Testis (tissue), 3 donors: ENCODE measurements around the gene ARAP2. TPM values are rescaled to one million over a fixed set of nuclear protein-coding genes. Genes with fewer than 3 reads are reported as not detected.

ENCODE experiments used
- DNase-seq: peaks from one replicate; pipeline ENCODE4 v3.0.0-alpha.2; 2019
- H3K27ac ChIP-seq, 2 donors: fragments of 200-600 bp; sonication (generic); one replicate each; pipeline ENCODE4 v1.5.1; 2019
- H3K27me3 ChIP-seq: fragments of 200-600 bp; sonication (generic); one replicate; pipeline ENCODE4 v1.5.1; 2019
- H3K36me3 ChIP-seq: fragments of 200-600 bp; sonication (generic); one replicate; pipeline ENCODE4 v1.5.1; 2017; ENCODE audit warnings: low read depth; ENCODE audit errors: missing control alignments
- H3K4me1 ChIP-seq: fragments of 200-600 bp; sonication (generic); one replicate; pipeline ENCODE4 v1.5.1; 2019
- H3K4me3 ChIP-seq, 2 donors: fragments of 200-600 bp; sonication (generic); one replicate each; pipeline ENCODE4 v1.5.1; 2017 to 2019
- H3K9me3 ChIP-seq: fragments of 200-600 bp; sonication (generic); one replicate; pipeline ENCODE4 v1.5.1; 2017
- POLR2A ChIP-seq: fragments of 450-650 bp; IDR thresholded peaks from one replicate; pipeline ENCODE4 v1.6.1; 2017; ENCODE audit warnings: antibody characterized with exemption, mild to moderate bottlenecking, moderate library complexity
- WGBS, 2 donors: methylation state at CpG; one replicate each; pipeline ENCODE4 v1.1.5; 2018; 5-methylcytosine and 5-hydroxymethylcytosine counted together
- intact Hi-C: fragments of 100-400 bp; cut with DNase I; formaldehyde crosslinking; loops from one replicate; pipeline ENCODE4 v1.15.1; 2023; ENCODE audit warnings: low total_unique reads
- polyA plus RNA-seq: library from polyadenylated mRNA; stranded (reverse); fragments of 350-450 nt; fragmentation: Illumina TruSeq; extraction: RNeasy Lipid Tissue Mini Kit (QIAGEN cat#74804); gene quantifications from one replicate; pipeline ENCODE4 v1.2.3, GENCODE V29; 2014; ENCODE audit warnings: low read depth, low replicate concordance; ENCODE audit not compliant: insufficient read depth
- total RNA-seq, 2 donors: library from RNA; depleted of rRNA; stranded (reverse); fragments of >200 nt; gene quantifications; one replicate each; pipeline ENCODE4 v1.2.3, GENCODE V29; 2016
- TF ChIP-seq, protein P1 (sequence below), 3 experiments: fragments of 450-650 bp in 2 of 3; fragments of 200-600 bp in 1 of 3; sonication (generic) in 1 of 3; IDR thresholded peaks; one replicate each; pipeline ENCODE4 v1.5.1; 2016 to 2019; ENCODE audit warnings: antibody characterized with exemption in 3 of 3, mild to moderate bottlenecking in 2 of 3, moderate library complexity in 1 of 3

ARAP2 gene
- total and polyA plus RNA-seq, 3 donors from 2014 or later = 10.9 to 91.0 (median 81.1) TPM

DNA sequence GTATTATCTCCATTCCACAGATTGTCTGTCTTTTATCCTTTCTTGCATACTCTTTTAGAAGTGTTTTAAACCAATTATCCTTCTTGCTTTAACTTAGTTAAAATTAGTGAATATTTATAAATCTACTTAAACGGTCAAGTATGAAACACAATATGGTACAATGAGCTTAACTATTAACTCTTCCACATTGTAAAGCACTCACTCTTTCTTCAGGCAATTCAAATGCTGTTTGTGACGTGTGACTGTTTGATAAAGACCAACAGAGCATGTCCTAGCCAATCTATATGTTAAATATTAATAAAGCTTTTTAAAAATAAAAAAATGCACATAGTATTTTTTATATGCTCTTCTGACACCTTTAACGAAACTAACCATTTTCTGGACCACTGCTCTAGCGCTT is 192.7 kb downstream of the ARAP2 start:
- TF ChIP-seq, protein P1, sequence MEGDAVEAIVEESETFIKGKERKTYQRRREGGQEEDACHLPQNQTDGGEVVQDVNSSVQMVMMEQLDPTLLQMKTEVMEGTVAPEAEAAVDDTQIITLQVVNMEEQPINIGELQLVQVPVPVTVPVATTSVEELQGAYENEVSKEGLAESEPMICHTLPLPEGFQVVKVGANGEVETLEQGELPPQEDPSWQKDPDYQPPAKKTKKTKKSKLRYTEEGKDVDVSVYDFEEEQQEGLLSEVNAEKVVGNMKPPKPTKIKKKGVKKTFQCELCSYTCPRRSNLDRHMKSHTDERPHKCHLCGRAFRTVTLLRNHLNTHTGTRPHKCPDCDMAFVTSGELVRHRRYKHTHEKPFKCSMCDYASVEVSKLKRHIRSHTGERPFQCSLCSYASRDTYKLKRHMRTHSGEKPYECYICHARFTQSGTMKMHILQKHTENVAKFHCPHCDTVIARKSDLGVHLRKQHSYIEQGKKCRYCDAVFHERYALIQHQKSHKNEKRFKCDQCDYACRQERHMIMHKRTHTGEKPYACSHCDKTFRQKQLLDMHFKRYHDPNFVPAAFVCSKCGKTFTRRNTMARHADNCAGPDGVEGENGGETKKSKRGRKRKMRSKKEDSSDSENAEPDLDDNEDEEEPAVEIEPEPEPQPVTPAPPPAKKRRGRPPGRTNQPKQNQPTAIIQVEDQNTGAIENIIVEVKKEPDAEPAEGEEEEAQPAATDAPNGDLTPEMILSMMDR (IDR thresholded peaks at IDR 0.05) = no peak
- TF ChIP-seq POLR2A = no peak
- Histone ChIP-seq H3K4me3 (no peak overlapping the region), H3K36me3 (no peaks in the 10 kb centered on the region), H3K27ac (no peak overlapping the region), H3K27me3 (no peaks in the 10 kb centered on the region), H3K9me3 (no peaks in the 10 kb centered on the region), H3K4me1 (no peaks in the 10 kb centered on the region)
- 86 to 92% methylated on average over 4 of the region's 4 CpGs for WGBS, 2 donors
- intact Hi-C loops = no loop called here
- no peak for DNase-seq

DNA sequence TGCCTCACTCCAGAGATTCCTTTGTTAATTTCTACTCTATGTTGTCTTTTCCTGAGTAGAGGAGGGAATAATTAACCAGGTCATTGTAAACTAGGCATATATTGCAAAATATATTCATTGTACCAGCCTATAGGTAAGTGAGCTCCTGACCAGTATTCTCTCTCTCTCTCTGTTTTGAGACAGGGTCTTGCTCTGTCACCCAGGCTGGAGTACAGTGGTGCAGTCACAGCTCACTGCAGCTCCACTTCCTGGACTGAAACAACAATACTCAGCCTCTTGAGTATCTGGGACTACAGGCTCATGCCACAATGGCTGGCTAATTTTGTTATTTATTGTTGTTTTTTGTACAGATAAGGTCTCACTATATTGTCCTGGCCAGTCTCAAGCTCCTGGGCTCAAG is 198.3 kb downstream of the ARAP2 start:
- H3K27me3 ChIP-seq = no peaks in the 10 kb centered on the region
- no peak for TF ChIP-seq POLR2A
- no peaks in the 10 kb centered on the region for H3K36me3 ChIP-seq
- no peak overlapping the region for H3K27ac ChIP-seq
- intact Hi-C loops = no loop called here
- no peak overlapping the region for H3K4me3 ChIP-seq
- no peaks in the 10 kb centered on the region for H3K4me1 ChIP-seq
- no peaks in the 10 kb centered on the region for H3K9me3 ChIP-seq
- no peak for DNase-seq

DNA sequence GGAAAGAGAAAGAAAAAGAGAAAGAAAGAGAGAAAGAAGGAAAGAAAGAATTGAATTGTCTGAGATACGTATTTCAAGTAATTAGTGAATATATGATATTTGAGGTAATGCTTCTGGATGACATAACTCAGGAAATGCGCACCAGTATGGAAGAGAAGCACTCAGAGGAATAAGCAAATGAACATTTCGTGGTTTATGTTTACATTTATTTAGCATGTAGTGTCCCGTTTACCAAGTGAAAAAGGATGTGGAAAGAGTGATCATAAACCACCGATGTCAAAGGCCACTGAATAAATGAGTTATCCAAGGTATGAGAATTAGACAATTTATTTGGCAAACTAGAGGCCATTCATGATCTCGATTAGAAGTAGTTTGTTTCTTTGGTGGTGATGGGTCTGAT is 200.4 kb downstream of the ARAP2 start:
- Histone ChIP-seq H3K27ac (no peak overlapping the region), H3K27me3 (no peaks in the 10 kb centered on the region), H3K4me3 (no peak overlapping the region), H3K9me3 (no peaks in the 10 kb centered on the region), H3K4me1 (no peaks in the 10 kb centered on the region), H3K36me3 (no peaks in the 10 kb centered on the region)
- intact Hi-C loops = no loop called here
- WGBS, 2 donors = 90 to 94% methylated on average over 6 of the region's 6 CpGs
- TF ChIP-seq, protein P1 (IDR thresholded peaks at IDR 0.05) = no peak
- TF ChIP-seq POLR2A = no peak
- DNase-seq = no peak

GRCh38 chr4:36043241-36043640 is 201.1 kb downstream of the ARAP2 start:
- no peaks in the 10 kb centered on the region for H3K36me3 ChIP-seq
- WGBS, 2 donors = 92 to 95% methylated on average over 4 of the region's 4 CpGs
- no peak overlapping the region for H3K4me3 ChIP-seq
- no peaks in the 10 kb centered on the region for H3K27me3 ChIP-seq
- H3K4me1 ChIP-seq = no peaks in the 10 kb centered on the region
- intact Hi-C loops = no loop called here
- TF ChIP-seq, protein P1 (IDR thresholded peaks at IDR 0.05) = no peak
- no peak for TF ChIP-seq POLR2A
- no peak overlapping the region for H3K27ac ChIP-seq
- no peak for DNase-seq
- H3K9me3 ChIP-seq = no peaks in the 10 kb centered on the region

DNA sequence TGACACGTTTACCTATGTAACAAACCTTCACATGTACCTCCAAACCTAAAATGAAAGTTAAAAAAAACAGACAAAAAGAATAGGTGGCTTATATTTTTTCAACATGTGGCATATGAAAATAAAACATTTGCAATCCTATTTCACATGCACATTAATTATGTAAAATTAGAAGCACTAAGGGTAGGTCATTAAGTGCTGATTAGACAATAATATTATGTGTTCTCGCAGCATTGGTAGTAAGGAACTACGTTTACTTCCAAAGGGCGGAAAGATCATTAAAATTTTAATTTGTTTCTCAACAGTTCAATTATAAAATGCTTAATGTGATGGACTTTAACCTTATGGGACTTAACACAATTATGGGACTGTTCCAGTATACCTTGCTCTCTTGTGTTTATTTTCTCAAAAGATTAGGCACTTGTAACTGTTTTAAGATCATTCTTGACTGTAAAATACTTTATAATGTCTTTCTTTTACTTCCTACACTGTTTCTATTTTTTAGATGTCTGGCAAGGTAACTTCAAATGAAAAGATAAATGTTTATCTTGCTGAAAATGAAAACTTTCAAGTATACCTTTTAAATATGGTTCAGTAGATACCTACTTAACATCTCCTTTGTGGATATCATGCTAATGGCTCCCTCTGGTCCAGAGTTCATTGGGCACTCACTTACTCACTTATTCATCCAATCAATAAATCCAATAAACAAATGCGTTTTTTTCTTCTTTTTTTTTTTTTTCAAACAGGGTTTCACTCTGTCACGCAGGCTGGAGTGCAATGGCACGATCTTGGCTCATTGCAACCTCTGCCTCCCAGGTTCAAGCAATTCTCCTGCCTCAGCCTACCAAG is 202.0 kb downstream of the ARAP2 start:
- H3K27ac ChIP-seq = no peak overlapping the region
- no peaks in the 10 kb centered on the region for H3K4me1 ChIP-seq
- no peaks in the 10 kb centered on the region for H3K27me3 ChIP-seq
- intact Hi-C loops = no loop called here
- no peak for TF ChIP-seq POLR2A
- TF ChIP-seq, protein P1 (IDR thresholded peaks at IDR 0.05) = no peak
- DNase-seq = no peak
- no peaks in the 10 kb centered on the region for H3K36me3 ChIP-seq
- WGBS, 2 donors = 88% methylated on average over 7 of the region's 7 CpGs
- H3K9me3 ChIP-seq = no peaks in the 10 kb centered on the region
- H3K4me3 ChIP-seq = no peak overlapping the region
